Amniotic stem cell (primary cell): ENCODE measurements around the gene PCYT2.

ENCODE experiments used
- DNase-seq: peaks from one replicate; lab custom pipeline; 2025; lab: John Stamatoyannopoulos, UW

PCYT2 gene

GRCh38 chr17:81851423-81851822 is 59.8 kb downstream of the PCYT2 start:
- DNase-seq = no peak
